ENCODE results near the gene DNAJA4.

GRCh38 chr15:78291698-78292097 lies 27.3 kb downstream of the DNAJA4 start:
- no peak for TF ChIP-seq CTCF (IDR thresholded peaks at IDR 0.05)
- TF ChIP-seq EP300 (IDR thresholded peaks at IDR 0.05) = no peak
- no peak for TF ChIP-seq POLR2A (IDR thresholded peaks at IDR 0.05)
- TF ChIP-seq POLR2AphosphoS5 (IDR thresholded peaks at IDR 0.05) = no peak

Measured in gastroesophageal sphincter (tissue), 3 donors.